ENCODE data around the gene VSIG10L2. TPM values are rescaled to one million over a fixed set of nuclear protein-coding genes. Genes with fewer than 3 reads are reported as not detected.
"Not testable (repeated sequence)": the region's sequence is repeated elsewhere in the genome, so short reads cannot be mapped to it uniquely, and the experiment has no call there.

VSIG10L2 gene
- total RNA-seq, 1 donor from 2014 or later: 0.30 TPM

DNA sequence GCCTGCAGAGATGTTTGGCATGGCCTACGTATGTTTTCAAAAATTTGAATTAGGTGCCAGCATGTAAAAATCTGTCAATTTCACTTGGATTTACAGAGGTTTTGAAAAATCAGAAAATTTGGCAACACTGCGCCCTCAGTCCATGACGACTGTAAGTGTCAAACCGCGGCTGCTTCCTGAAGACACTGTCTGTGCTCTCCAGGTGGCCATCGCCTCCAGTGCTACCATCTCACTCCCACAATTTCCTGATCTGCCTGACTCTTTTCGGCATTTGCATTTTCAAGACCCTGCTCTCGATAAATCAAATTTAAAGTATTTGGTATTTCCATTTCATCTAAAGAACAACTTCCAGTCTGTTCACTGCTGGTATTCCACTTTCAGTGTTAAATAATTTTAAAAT lies 34.6 kb downstream of the VSIG10L2 start:
- intact Hi-C loops (cut with DNase I): no loop called here
- ATAC-seq: no peak
- peak; percentile 46 for DNase-seq (ENCODE audit: missing footprints)

DNA sequence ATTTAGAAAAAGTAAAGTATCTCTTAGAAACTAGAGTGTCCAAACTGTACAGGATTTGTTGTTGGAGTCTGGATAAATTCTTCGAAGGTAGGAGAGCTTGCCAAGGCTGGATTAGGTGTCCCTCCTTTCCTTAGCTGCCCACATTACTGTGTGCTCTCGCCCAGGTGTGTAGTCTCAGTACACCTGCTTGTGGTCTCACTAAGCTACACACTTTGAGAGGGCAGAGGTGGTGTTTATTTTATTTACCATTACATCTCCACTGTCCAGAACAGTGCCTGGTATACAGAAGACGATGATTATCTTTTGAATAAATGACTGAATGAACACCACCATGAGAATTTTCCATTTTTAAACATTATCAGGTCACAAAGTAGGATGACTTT lies 36.5 kb downstream of the VSIG10L2 start:
- ATAC-seq (no peak), DNase-seq (ENCODE audit: missing footprints) (no peak)
- intact Hi-C loops (cut with DNase I): no loop called here

DNA sequence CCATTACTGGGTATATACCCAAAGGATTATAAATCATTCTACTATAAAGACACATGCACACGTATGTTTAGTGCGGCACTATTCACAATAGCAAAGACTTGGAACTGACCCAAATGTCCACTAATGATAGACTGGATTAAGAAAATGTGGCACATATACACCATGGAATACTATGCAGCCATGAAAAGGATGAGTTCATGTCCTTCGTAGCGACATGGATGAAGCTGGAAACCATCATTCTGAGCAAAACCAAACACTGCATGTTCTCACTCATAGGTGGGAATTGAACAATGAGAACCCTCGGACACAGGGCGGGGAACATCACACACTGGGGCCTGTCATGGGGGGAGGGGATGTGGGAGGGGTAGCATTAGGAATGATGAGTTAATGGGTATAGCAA lies 40.1 kb downstream of the VSIG10L2 start:
- DNase-seq (ENCODE audit: missing footprints); ATAC-seq; intact Hi-C loops (cut with DNase I): not testable (repeated sequence)

DNA sequence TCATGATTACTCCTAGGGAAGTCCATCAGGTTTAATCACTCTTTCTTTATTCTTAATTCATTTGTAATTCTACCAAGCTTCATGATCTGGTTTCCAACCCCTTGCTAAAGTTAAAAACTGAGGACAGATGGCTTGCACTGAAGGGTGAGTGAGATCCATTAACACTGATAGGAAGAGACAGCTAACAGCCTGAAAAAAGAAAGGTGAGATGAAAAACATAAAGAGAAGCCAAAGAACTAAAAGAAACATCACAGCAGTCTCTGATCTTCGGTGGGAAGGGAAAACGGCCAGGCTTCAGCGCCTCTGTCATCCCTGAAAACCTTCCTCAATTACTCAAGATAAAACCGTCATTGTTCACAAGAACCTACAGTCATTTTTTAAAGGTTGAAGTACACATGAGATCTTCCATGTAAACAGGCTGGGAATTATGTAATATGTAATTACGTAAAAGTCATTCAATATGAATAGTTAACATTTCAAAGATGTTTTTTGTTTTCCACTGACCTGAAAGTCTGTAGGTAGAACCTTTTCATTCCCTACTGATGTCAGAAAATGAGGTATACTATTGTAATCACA lies 41.3 kb downstream of the VSIG10L2 start:
- DNase-seq (ENCODE audit: missing footprints) (no peak), ATAC-seq (no peak)
- intact Hi-C loops (cut with DNase I): no loop called here

DNA sequence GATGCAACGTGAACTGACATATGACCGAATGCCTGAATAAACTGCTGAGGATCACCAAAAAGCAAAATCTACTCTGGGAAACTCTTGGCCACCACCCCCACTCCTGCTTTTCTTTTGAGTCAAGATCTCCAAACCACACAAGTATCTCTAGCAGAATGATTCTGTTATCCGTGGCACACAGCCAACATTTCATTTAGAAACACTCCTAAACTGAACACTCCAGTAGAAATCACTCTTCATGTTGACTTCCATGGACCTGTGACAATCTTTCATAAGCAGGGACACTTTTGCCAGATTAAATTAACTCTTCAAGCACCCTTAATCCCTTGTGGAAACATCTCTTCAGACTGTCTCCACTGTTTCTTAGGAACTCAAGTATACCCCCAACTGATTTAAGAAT lies 44.4 kb downstream of the VSIG10L2 start:
- DNase-seq (ENCODE audit: missing footprints) (no peak), ATAC-seq (peak; percentile 80)
- intact Hi-C loops (cut with DNase I): no loop called here

DNA sequence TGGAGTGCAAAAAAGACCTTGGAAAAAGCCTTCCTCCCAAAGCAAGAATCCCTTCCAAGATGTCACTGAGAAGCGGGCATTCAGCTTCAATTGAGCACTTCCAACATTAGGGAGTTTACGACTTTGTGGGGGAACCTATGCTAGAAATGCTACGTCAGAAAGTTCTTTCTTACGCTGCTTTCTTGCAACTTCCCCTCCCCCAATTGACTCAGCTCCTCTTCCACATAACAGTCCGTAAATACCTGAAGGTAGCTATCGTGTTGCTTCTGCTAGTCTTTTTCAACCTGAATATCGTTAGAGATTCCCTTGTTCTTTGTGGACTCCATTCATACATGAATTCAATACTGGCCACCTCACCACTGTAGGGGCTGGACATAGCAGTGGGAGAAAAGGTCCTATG lies 47.0 kb downstream of the VSIG10L2 start:
- intact Hi-C loops (cut with DNase I): no loop called here
- no peak for ATAC-seq
- no peak for DNase-seq (ENCODE audit: missing footprints)

DNA sequence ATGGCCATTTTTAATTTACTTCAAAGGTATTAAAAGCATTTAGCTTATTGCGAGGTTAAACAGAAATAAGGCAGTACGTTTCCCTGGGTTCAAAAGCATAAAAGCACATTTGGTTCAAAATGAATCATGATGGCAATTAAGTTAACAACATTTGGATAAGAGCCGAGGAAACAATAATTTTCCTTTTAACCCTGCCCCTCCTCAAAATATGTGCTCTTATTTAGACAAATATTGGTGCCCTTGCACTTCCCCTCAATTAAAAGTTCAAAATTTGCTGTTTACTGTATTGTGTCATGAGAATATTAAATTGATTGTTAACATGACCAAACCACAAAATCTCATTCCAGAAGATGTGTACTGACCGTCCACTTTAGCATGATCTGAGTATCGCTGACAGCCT lies 48.7 kb downstream of the VSIG10L2 start:
- DNase-seq (ENCODE audit: missing footprints) (no peak), ATAC-seq (no peak)
- intact Hi-C loops (cut with DNase I): no loop called here

DNA sequence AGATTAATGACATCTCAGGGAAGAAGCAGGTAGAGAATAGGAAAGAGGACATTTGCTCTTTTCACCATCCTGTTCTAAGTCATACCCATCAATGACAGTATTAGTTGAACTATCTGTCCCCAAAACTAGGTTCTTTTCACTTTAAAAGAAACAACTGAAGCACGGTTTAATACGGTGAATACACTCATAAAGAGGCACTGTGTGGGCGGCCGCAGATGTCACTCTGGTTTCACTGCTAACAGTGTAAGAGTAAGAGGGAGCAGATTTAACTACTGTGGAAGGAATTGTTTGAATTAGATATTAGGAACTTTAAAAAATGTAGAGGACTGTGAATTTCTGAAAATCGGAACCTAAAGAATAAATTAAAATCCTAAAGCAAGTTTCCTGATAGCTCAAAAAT lies 49.5 kb downstream of the VSIG10L2 start:
- intact Hi-C loops (cut with DNase I): no loop called here
- no peak for ATAC-seq
- no peak for DNase-seq (ENCODE audit: missing footprints)

DNA sequence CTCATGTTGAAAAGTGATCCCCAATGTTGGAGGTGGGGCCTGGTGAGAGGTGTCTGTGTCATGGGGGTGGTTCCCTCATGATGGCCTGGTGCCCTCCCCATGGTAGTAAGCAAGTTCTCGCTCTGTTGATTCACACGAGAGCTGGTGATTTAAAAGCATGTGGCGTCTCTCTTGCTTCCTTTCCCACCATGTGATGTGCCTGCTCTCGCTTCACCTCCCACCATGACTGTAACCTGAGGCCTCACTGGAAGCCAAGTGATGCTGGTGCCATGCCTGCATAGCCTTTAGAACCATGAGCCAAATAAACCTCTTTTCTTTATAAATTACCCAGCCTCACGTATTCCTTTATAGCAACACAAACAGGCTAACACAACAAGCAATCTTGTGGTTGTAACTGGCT lies 52.4 kb downstream of the VSIG10L2 start:
- ATAC-seq (no peak), DNase-seq (ENCODE audit: missing footprints) (no peak)
- intact Hi-C loops (cut with DNase I): no loop called here

DNA sequence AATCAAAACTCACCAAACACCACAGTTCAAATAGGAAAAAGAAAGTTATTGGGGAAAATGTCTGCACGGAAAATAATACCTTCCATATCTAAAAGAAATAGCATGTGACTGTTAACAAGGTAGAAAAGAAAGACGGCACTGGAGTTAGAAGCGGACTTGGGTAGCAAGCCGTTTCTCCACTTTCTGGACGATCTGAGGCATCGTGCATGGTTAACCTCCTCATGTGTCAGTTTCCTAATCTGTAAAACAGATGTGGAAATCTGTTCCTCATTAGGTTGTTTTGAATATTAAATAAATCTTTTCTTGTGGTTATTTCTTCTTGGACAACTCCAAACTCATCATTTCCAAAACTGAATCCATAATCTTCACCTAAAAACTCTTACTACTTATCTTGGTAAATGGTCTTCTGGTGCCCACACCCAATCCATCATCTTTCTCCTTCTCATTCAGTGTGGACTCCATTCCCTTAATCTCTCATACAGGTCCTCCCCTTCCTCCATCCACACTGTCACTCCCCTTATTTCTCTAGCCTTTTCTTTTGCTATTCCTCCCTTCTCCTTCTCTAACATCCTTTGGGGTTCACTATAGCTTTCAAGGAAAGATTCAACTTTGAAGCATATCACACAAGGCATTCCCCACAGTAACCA lies 53.5 kb downstream of the VSIG10L2 start:
- ATAC-seq (no peak), DNase-seq (ENCODE audit: missing footprints) (no peak)
- intact Hi-C loops (cut with DNase I): no loop called here

DNA sequence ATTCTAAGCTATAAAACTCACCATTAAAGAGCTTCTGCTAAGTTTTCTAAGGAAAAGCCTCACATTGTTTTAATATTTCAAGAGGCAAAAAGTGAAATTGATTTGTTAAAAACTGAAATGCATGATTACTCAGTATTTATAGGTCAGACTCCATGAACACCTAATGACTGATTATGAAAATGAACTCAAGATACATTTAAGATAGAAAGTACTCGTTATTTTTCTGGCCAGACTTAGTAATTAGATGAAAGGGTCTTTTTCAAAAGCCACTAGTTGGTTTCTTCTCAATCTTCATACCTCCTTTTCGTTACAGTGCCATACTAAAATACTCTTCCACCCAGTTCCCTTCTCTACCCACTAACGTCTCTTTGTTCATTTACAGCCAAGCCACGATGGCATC lies 56.3 kb downstream of the VSIG10L2 start:
- intact Hi-C loops (cut with DNase I): no loop called here
- no peak for DNase-seq (ENCODE audit: missing footprints)
- ATAC-seq: no peak

Other genes with a start within 250 kb of the VSIG10L2 start
- not detected for gene PATE1, start 199.8 kb upstream of the VSIG10L2 start, total RNA-seq
- not detected for gene PATE2, start 167.2 kb upstream of the VSIG10L2 start, total RNA-seq
- not detected for gene PATE3, start 157.9 kb upstream of the VSIG10L2 start, total RNA-seq
- not detected for gene PATE4, start 112.7 kb upstream of the VSIG10L2 start, total RNA-seq
- gene HYLS1, start 58.4 kb upstream of the VSIG10L2 start, total RNA-seq: 5.0 TPM
- gene PUS3, start 42.8 kb upstream of the VSIG10L2 start, total RNA-seq: 8.1 TPM
- gene DDX25, start 41.5 kb upstream of the VSIG10L2 start, total RNA-seq: not detected
- 18.6 TPM for gene CDON, start 116.8 kb downstream of the VSIG10L2 start, total RNA-seq

Measured in Right ventricle myocardium inferior (tissue), 1 donor.